ENCODE results near the gene BMP7. TPM values are rescaled to one million over a fixed set of nuclear protein-coding genes. Genes with fewer than 3 reads are reported as not detected.
A peak's percentile ranks its signal among the peaks of the same experiment; 100 is the strongest.

BMP7 gene
- total RNA-seq, 2 experiments from 2014 or later: 2.2 to 94.2 TPM

DNA sequence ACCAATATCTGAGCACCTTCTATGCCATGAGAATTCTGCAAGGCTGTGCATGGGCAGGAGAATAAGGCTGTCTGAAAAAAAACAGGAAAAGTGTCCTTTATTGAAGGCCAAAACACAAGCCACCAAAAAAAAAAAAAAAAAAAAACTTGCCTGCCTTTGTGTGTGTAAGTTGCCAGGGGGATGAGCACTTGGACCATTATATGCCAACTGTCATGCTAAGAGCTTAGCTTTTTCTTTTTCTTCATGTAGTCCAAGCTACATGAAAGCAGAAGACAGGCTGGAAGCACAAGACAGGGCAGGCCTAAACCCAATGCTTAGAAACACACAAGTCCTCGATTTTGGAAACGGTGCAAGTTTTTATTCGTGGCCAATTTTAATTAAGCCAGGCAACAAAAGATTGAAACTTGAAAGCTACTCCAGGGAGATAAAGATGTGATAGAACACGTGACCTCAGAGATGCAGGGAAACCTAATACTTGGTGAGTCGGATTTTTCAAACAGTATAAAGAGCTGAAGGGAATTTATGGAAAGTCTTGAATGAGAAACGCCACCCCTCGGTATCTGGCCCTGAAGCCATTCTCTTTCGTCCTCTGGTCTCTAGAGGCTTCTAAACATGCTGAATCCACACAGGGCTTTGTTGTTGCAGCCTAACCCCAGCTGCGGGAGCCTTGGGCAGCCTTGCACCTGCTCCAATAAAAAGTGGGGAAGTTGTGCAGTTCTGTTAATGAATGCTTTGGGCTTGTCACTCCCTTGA lies 8.6 kb downstream of the BMP7 start:
- TF ChIP-seq EZH2phosphoT487 (IDR thresholded peaks at IDR 0.05; ENCODE audit: borderline replicate concordance, low read depth, low read length): no peak
- TF ChIP-seq, protein P1, sequence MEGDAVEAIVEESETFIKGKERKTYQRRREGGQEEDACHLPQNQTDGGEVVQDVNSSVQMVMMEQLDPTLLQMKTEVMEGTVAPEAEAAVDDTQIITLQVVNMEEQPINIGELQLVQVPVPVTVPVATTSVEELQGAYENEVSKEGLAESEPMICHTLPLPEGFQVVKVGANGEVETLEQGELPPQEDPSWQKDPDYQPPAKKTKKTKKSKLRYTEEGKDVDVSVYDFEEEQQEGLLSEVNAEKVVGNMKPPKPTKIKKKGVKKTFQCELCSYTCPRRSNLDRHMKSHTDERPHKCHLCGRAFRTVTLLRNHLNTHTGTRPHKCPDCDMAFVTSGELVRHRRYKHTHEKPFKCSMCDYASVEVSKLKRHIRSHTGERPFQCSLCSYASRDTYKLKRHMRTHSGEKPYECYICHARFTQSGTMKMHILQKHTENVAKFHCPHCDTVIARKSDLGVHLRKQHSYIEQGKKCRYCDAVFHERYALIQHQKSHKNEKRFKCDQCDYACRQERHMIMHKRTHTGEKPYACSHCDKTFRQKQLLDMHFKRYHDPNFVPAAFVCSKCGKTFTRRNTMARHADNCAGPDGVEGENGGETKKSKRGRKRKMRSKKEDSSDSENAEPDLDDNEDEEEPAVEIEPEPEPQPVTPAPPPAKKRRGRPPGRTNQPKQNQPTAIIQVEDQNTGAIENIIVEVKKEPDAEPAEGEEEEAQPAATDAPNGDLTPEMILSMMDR (conservative IDR thresholded peaks at IDR 0.05; ENCODE audit: low read length): no peak
- BruUV-seq (replicated peaks): no TSS peak
- peak overlapping the region; percentile 9 for H3K27ac ChIP-seq (ENCODE audit: low read depth, low read length, poor library complexity, severe bottlenecking)

DNA sequence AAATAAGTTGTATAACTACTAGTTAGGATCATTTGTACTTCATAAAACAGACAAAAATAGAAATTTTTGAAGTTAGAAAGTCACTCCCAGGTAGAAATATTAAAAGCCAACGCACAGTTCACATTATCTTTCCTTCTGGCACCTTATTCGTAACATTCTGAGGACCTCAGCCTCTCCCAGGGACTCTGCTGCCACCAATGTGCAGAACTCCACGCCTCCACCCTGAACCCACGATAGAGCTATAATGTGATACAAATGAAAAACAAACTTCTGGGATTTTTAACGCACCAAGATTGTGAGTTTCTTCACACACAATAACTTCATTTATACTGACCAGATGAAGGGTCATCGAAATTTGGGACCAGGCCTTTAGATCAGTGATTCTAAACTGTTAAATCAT lies 9.5 kb downstream of the BMP7 start:
- no peak overlapping the region for H3K27ac ChIP-seq (ENCODE audit: low read depth, low read length, poor library complexity, severe bottlenecking)
- CTCF ChIA-PET (ENCODE audit: unreplicated experiment): no interaction called here
- DNase-seq (ENCODE audit: low spot score): no peak
- TF ChIP-seq, protein P1 (conservative IDR thresholded peaks at IDR 0.05; ENCODE audit: low read length): 0 out of 2 replicates have a peak, but pooled peaks have one; percentile 21
- TF ChIP-seq EZH2phosphoT487 (IDR thresholded peaks at IDR 0.05; ENCODE audit: borderline replicate concordance, low read depth, low read length): no peak
- no peak overlapping the region for H3K4me3 ChIP-seq (ENCODE audit: low read depth, low read length, poor library complexity, severe bottlenecking)
- peaks cover 100% of the 10 kb centered on the region for H3K79me2 ChIP-seq (ENCODE audit: insufficient read depth, low read depth, low read length)
- no peak overlapping the region for H2AFZ ChIP-seq (ENCODE audit: low read length)
- no peaks in the 10 kb centered on the region for H3K9me2 ChIP-seq (ENCODE audit: insufficient read depth, low read length)
- POLR2A ChIA-PET: interaction anchor here (0.6 to 0.7 kb wide), 2 partner anchors 9 to 18 kb away, joined by 3 read pairs; no protein-coding TSS in a partner anchor
- H3K4me2 ChIP-seq (ENCODE audit: low read length): peak overlapping the region; percentile 44; the same call in 1 of the 2 replicates
- peaks cover 30% of the 10 kb centered on the region; the same call in 1 of the 2 replicates for H3K36me3 ChIP-seq (ENCODE audit: insufficient read depth, low read length)
- peaks cover 12% of the 10 kb centered on the region for H4K20me1 ChIP-seq (ENCODE audit: insufficient read depth, low read length)
- no peaks in the 10 kb centered on the region for H3K9me3 ChIP-seq (ENCODE audit: low read length)
- H3K4me1 ChIP-seq (ENCODE audit: insufficient read depth, low read length, poor library complexity, severe bottlenecking): peaks cover 89% of the 10 kb centered on the region
- intact Hi-C loops (cut with micrococcal nuclease; ENCODE audit: unreplicated experiment): no loop called here
- BruUV-seq (replicated peaks): no TSS peak

More for the DNA sequence above, 8.6 kb downstream of the BMP7 start:
- Histone ChIP-seq H3K4me2 (ENCODE audit: low read length) (peak overlapping the region; percentile 75), H3K4me1 (ENCODE audit: insufficient read depth, low read length, poor library complexity, severe bottlenecking) (peaks cover 89% of the 10 kb centered on the region), H3K79me2 (ENCODE audit: insufficient read depth, low read depth, low read length) (peaks cover 100% of the 10 kb centered on the region), H4K20me1 (ENCODE audit: insufficient read depth, low read length) (peaks cover 13% of the 10 kb centered on the region), H3K9me2 (ENCODE audit: insufficient read depth, low read length) (no peaks in the 10 kb centered on the region), H3K36me3 (ENCODE audit: insufficient read depth, low read length) (peaks cover 26% of the 10 kb centered on the region; the same call in 1 of the 2 replicates), H3K9me3 (ENCODE audit: low read length) (no peaks in the 10 kb centered on the region), H2AFZ (ENCODE audit: low read length) (no peak overlapping the region), H3K4me3 (ENCODE audit: low read depth, low read length, poor library complexity, severe bottlenecking) (no peak overlapping the region)
- POLR2A ChIA-PET: interaction anchor here (0.6 to 1.0 kb wide), 5 partner anchors 17 to 200 kb away, joined by 3 to 4 read pairs (median 3); no protein-coding TSS in a partner anchor
- intact Hi-C loops (cut with micrococcal nuclease; ENCODE audit: unreplicated experiment): no loop called here
- CTCF ChIA-PET (ENCODE audit: unreplicated experiment): no interaction called here
- peak; percentile 54 for DNase-seq (ENCODE audit: low spot score)

DNA sequence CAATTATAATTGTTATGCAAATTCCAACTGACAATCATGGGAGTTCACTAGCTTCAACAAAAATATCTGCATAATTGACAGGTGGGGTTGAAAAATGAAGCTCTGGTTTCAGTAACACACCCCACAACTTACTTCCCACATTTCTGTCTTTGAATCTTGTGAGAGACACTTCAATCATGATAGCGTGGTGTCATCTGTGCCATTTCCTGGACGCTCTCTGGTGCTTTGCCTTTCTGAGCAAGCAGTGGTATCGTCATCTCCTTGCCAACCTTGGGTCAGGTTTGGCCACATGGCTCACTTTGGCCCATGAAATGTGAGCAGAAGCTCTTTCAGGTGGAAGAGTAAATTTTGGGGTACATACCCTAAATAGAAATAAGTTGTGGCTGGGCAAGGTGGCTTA lies 10.2 kb downstream of the BMP7 start:
- Histone ChIP-seq H3K9me2 (ENCODE audit: insufficient read depth, low read length) (no peaks in the 10 kb centered on the region), H3K4me2 (ENCODE audit: low read length) (peak overlapping the region; percentile 56), H3K27ac (ENCODE audit: low read depth, low read length, poor library complexity, severe bottlenecking) (peak overlapping the region; percentile 64), H3K9me3 (ENCODE audit: low read length) (no peaks in the 10 kb centered on the region), H4K20me1 (ENCODE audit: insufficient read depth, low read length) (peaks cover 10% of the 10 kb centered on the region), H3K36me3 (ENCODE audit: insufficient read depth, low read length) (peaks cover 28% of the 10 kb centered on the region; the same call in 1 of the 2 replicates), H3K4me1 (ENCODE audit: insufficient read depth, low read length, poor library complexity, severe bottlenecking) (peaks cover 89% of the 10 kb centered on the region), H3K79me2 (ENCODE audit: insufficient read depth, low read depth, low read length) (peaks cover 100% of the 10 kb centered on the region), H2AFZ (ENCODE audit: low read length) (no peak overlapping the region), H3K4me3 (ENCODE audit: low read depth, low read length, poor library complexity, severe bottlenecking) (no peak overlapping the region)
- no TSS peak for BruUV-seq (replicated peaks)
- CTCF ChIA-PET (ENCODE audit: unreplicated experiment): interaction anchor here (1.1 kb wide), 1 partner anchor 54 kb away, joined by 4 read pairs; no protein-coding TSS in a partner anchor
- intact Hi-C loops (cut with micrococcal nuclease; ENCODE audit: unreplicated experiment): no loop called here
- TF ChIP-seq EZH2phosphoT487 (IDR thresholded peaks at IDR 0.05; ENCODE audit: borderline replicate concordance, low read depth, low read length): no peak
- TF ChIP-seq, protein P1 (conservative IDR thresholded peaks at IDR 0.05; ENCODE audit: low read length): no peak
- peak; percentile 52 for DNase-seq (ENCODE audit: low spot score)
- POLR2A ChIA-PET: interaction anchor here (0.6 kb wide), 1 partner anchor 69 kb away, joined by 3 read pairs; no protein-coding TSS in a partner anchor

All from OCI-LY7 (cell line).